DOHH2 (cell line): ENCODE data around the gene YPEL1.

Experiments used
- EZH2phosphoT487 ChIP-seq: fragments of 200-600 bp; sonication (generic); IDR thresholded peaks from 2 replicates; pipeline ENCODE4 v1.6.1; 2017; ENCODE audit warnings: borderline replicate concordance, mild to moderate bottlenecking, antibody characterized with exemption, low read length, moderate library complexity, mixed read lengths
- TF ChIP-seq, protein P1 (sequence below): fragments of 200-600 bp; sonication (generic); IDR thresholded peaks from one replicate; pipeline ENCODE4 v1.5.1; 2014; ENCODE audit warnings: antibody characterized with exemption, mild to moderate bottlenecking, low read depth, low read length; ENCODE audit not compliant: poor library complexity, severe bottlenecking

DNA sequence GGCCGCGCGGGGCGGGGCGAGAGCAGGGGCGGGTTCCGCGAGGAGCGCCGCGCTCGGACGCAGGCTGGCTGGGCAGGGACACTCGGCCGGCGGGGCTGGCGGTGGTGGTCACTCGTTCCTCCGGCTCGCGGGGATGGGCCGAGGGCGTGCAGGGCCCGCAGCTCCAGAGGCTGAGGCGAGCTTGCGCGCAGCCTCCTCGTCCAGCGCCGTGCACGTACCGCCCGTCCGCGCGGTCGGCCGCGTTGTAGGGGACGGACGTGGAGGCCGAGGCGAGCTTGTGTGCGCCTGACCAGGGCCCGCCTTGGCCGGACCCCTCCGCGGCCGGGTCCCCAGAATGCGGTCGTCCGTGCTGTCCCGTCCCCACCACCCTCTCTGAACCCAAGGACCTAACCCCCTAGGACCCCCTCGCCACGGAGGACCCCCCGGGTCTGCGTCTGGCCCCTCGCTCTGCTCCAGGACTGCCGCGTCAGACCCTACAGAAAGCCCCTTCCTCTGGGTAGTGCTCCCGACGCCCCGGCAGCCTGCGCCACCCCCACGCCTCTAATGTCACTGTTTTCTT is 569 bp upstream of the YPEL1 start:
- TF ChIP-seq, protein P1, sequence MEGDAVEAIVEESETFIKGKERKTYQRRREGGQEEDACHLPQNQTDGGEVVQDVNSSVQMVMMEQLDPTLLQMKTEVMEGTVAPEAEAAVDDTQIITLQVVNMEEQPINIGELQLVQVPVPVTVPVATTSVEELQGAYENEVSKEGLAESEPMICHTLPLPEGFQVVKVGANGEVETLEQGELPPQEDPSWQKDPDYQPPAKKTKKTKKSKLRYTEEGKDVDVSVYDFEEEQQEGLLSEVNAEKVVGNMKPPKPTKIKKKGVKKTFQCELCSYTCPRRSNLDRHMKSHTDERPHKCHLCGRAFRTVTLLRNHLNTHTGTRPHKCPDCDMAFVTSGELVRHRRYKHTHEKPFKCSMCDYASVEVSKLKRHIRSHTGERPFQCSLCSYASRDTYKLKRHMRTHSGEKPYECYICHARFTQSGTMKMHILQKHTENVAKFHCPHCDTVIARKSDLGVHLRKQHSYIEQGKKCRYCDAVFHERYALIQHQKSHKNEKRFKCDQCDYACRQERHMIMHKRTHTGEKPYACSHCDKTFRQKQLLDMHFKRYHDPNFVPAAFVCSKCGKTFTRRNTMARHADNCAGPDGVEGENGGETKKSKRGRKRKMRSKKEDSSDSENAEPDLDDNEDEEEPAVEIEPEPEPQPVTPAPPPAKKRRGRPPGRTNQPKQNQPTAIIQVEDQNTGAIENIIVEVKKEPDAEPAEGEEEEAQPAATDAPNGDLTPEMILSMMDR: no peak
- TF ChIP-seq EZH2phosphoT487: no peak
